GM12878 (cell line): ENCODE results near the gene MNAT1. TPM values are rescaled to one million over a fixed set of nuclear protein-coding genes. Genes with fewer than 3 reads are reported as not detected.

Experiments
- ATAC-seq: fragments of 200-7000 bp; cut with Tn5 transposase; 3 replicates; pipeline ENCODE4 v1.9.1; 2020; ENCODE audit warnings: mild to moderate bottlenecking, moderate library complexity
- BruUV-seq: library from RNA; stranded (reverse); fragments of 400-500 nt; replicated peaks from 2 replicates; lab custom pipeline; 2021; lab: Mats Ljungman, UMichigan
- CTCF ChIA-PET: fragments of 300-600 bp; sonication (Branson Sonifier 250); formaldehyde crosslinking; extraction: SDS; loops from one replicate; lab custom pipeline; 2021; ENCODE audit warnings: inconsistent platforms; lab: Yijun Ruan, JAX
- POLR2A ChIA-PET: fragments of 350-600 bp; formaldehyde crosslinking; extraction: SDS; loops from one replicate; lab custom pipeline; 2021; ENCODE audit warnings: inconsistent platforms; lab: Charles Lee
- RAD21 ChIA-PET: fragments of 300-600 bp; sonication (Branson Sonifier 250); formaldehyde crosslinking; loops from one replicate; lab custom pipeline; 2023; ENCODE audit warnings: antibody characterized with exemption; ENCODE audit not compliant: unreplicated experiment; lab: Charles Lee
- SMC1A ChIA-PET: fragments of 300-600 bp; sonication (Branson Sonifier 250); formaldehyde crosslinking; loops from one replicate; lab custom pipeline; 2023; ENCODE audit not compliant: unreplicated experiment, uncharacterized antibody; lab: Charles Lee
- DNase-seq: peaks from one replicate; pipeline ENCODE4 v3.0.0-alpha.2; 2011; ENCODE audit warnings: low read depth, low spot score
- FAIRE-seq: peaks from 3 replicates; lab custom pipeline; 2011; peaks lifted over from hg19 to GRCh38; lab: Jason Lieb, UNC
- H2AFZ ChIP-seq: 2 replicates; pipeline ENCODE4 v1.6.0; 2011; ENCODE audit warnings: low read depth, low read length, control low read depth; ENCODE audit not compliant: control insufficient read depth
- H3K27ac ChIP-seq: 2 replicates; pipeline ENCODE4 v1.5.1; 2011; ENCODE audit warnings: control low read depth; ENCODE audit not compliant: control insufficient read depth, insufficient read depth
- H3K27me3 ChIP-seq, 2 experiments: replicated peaks in 1 of 2; 2 replicates each; pipeline versions ENCODE4 v1.6.0 to v1.6.1; 2011; ENCODE audit warnings: low read length in 1 of 2; ENCODE audit not compliant: control insufficient read depth in 2 of 2, insufficient read depth in 2 of 2
- H3K36me3 ChIP-seq, 2 experiments: 2 replicates each; pipeline ENCODE4 v1.5.1; 2011; ENCODE audit warnings: low read length in 1 of 2; ENCODE audit not compliant: control insufficient read depth in 2 of 2, insufficient read depth in 2 of 2
- H3K4me1 ChIP-seq: 2 replicates; pipeline ENCODE4 v1.6.1; 2011; ENCODE audit warnings: mild to moderate bottlenecking, low read length, moderate library complexity, mixed read lengths; ENCODE audit not compliant: control insufficient read depth, insufficient read depth
- H3K4me2 ChIP-seq: 2 replicates; pipeline ENCODE4 v1.6.0; 2011; ENCODE audit warnings: control low read depth; ENCODE audit not compliant: control insufficient read depth, insufficient read depth
- H3K4me3 ChIP-seq: fragments of 200-600 bp; sonication (generic); 2 replicates; pipeline ENCODE4 v1.5.1; 2016
- H3K79me2 ChIP-seq: 2 replicates; pipeline ENCODE4 v1.6.0; 2011; ENCODE audit warnings: low read length; ENCODE audit not compliant: control insufficient read depth, insufficient read depth
- H3K9ac ChIP-seq: 2 replicates; pipeline ENCODE4 v1.8.0; 2011; ENCODE audit warnings: low read length, control low read depth, mixed read lengths; ENCODE audit not compliant: control insufficient read depth, insufficient read depth
- H3K9me3 ChIP-seq: replicated peaks from 3 replicates; pipeline ENCODE4 v1.5.1; 2011; ENCODE audit warnings: mild to moderate bottlenecking, low read length; ENCODE audit not compliant: control insufficient read depth, insufficient read depth
- H4K20me1 ChIP-seq: 2 replicates; pipeline ENCODE4 v1.6.0; 2011; ENCODE audit not compliant: control insufficient read depth, insufficient read depth
- BHLHE40 ChIP-seq, 2 experiments: fragments of 450-650 bp in 1 of 2; IDR thresholded peaks; 2 replicates each; pipeline ENCODE4 v1.6.1; 2011 to 2017; ENCODE audit warnings: low read depth in 2 of 2, borderline replicate concordance in 1 of 2, improper control_type of control experiment in 1 of 2, low read length in 1 of 2, mild to moderate bottlenecking in 1 of 2
- EED ChIP-seq: sonication (generic); IDR thresholded peaks from 2 replicates; pipeline ENCODE4 v1.6.1; 2016; ENCODE audit warnings: antibody characterized with exemption, low read depth
- EGR1 ChIP-seq, 2 experiments: IDR thresholded peaks; 1 replicate in 1 of 2; 2 replicates in 1 of 2; pipeline ENCODE4 v1.6.1; 2011 to 2012; ENCODE audit warnings: low read depth in 2 of 2, low read length in 2 of 2, borderline replicate concordance in 1 of 2, mild to moderate bottlenecking in 1 of 2, moderate library complexity in 1 of 2
- HDAC2 ChIP-seq: fragments of 200-600 bp; sonication (generic); IDR thresholded peaks from 2 replicates; pipeline ENCODE4 v1.6.1; 2017
- KAT2A ChIP-seq: conservative IDR thresholded peaks from 2 replicates; pipeline ENCODE4 v1.6.1; 2011; ENCODE audit warnings: low read depth, low read length; ENCODE audit not compliant: control insufficient read depth
- MTA2 ChIP-seq: fragments of 450-650 bp; IDR thresholded peaks from 2 replicates; pipeline ENCODE4 v1.6.1; 2016; ENCODE audit warnings: low read depth, mild to moderate bottlenecking, moderate library complexity
- NRF1 ChIP-seq: conservative IDR thresholded peaks from 2 replicates; pipeline ENCODE4 v1.6.1; 2011; ENCODE audit warnings: mild to moderate bottlenecking, low read depth, low read length, improper control_type of control experiment
- RBBP5 ChIP-seq: fragments of 200-600 bp; sonication (generic); conservative IDR thresholded peaks from 2 replicates; pipeline ENCODE4 v1.6.1; 2016
- RELB ChIP-seq: fragments of 450-650 bp; IDR thresholded peaks from 2 replicates; pipeline ENCODE4 v1.6.1; 2017; ENCODE audit warnings: low read depth, mild to moderate bottlenecking, moderate library complexity
- SPI1 ChIP-seq: IDR thresholded peaks from 2 replicates; pipeline ENCODE4 v1.6.1; 2011; ENCODE audit warnings: low read depth, mild to moderate bottlenecking, low read length, moderate library complexity, borderline replicate concordance; ENCODE audit not compliant: insufficient read depth
- TCF12 ChIP-seq: IDR thresholded peaks from 2 replicates; pipeline ENCODE4 v1.6.1; 2011; ENCODE audit warnings: low read depth, mild to moderate bottlenecking, low read length
- YBX1 ChIP-seq: fragments of 450-650 bp; IDR thresholded peaks from 2 replicates; pipeline ENCODE4 v1.6.1; 2016; ENCODE audit warnings: antibody characterized with exemption
- WGBS: methylation state at CpG from one replicate; pipeline ENCODE4 v1.1.6; 2016; ENCODE audit warnings: low lambda C conversion rate; ENCODE audit not compliant: insufficient replicate concordance, insufficient coverage; ENCODE audit errors: missing lambda C conversion rate; 5-methylcytosine and 5-hydroxymethylcytosine counted together
- in situ Hi-C: fragments of 300-500 bp; cut with MboI; formaldehyde crosslinking; loops from 9 replicates; pipeline ENCODE4 v1.14.3; 2018; ENCODE audit warnings: mixed read lengths
- intact Hi-C: fragments of 100-400 bp; cut with micrococcal nuclease; formaldehyde crosslinking; loops from one replicate; pipeline ENCODE4 v1.14.2; 2022; ENCODE audit not compliant: unreplicated experiment
- polyA plus RNA-seq, 11 experiments: library from polyadenylated mRNA; depleted of rRNA in 4 of 11; unstranded in 6 of 11; stranded (reverse) in 5 of 11; fragments of >200 nt; fragmentation: Nextera tagmentation in 4 of 11; fragmentation: Illumina TruSeq in 1 of 11; extraction: Ambion mirVana in 4 of 11; extraction: Trizol in 1 of 11; gene quantifications; 1 replicate in 1 of 11; 2 replicates in 10 of 11; pipeline versions ENCODE4 v1.2.1 to v1.2.3, GENCODE V29; 2011 to 2016; ENCODE audit warnings: inconsistent platforms in 2 of 11, missing spikeins in 2 of 11, low read depth in 1 of 11
- total RNA-seq, 4 experiments: library from RNA; depleted of rRNA in 3 of 4; stranded (reverse); fragments of >200 nt in 3 of 4; fragmentation: Illumina TruSeq in 1 of 4; extraction: Trizol in 1 of 4; gene quantifications; 2 replicates each; pipeline versions ENCODE4 v1.2.1 to v1.2.3, GENCODE V29; 2013 to 2021
- TF ChIP-seq, protein P1 (sequence below): IDR thresholded peaks from 2 replicates; pipeline ENCODE4 v1.6.1; 2012; ENCODE audit warnings: low read depth, low read length, improper control_type of control experiment
- TF ChIP-seq, protein P2 (sequence below), 3 experiments: IDR thresholded peaks in 2 of 3; conservative IDR thresholded peaks in 1 of 3; 2 replicates each; pipeline ENCODE4 v1.5.1; 2011; ENCODE audit warnings: low read depth in 3 of 3, low read length in 3 of 3, mild to moderate bottlenecking in 3 of 3, control low read depth in 2 of 3, moderate library complexity in 2 of 3, inconsistent platforms in 1 of 3, mixed read lengths in 1 of 3; ENCODE audit not compliant: control insufficient read depth in 2 of 3, insufficient read depth in 1 of 3; ENCODE audit errors: extremely low read depth in 1 of 3
- TF ChIP-seq, protein P3 (sequence below): fragments of 450-650 bp; IDR thresholded peaks from 2 replicates; pipeline ENCODE4 v1.6.1; 2014; ENCODE audit warnings: mild to moderate bottlenecking

MNAT1 gene
- total and polyA plus RNA-seq, 10 of the 15 experiments (the other 5 are each of a cell fraction or from before 2014, with no cell fraction given): 26.5 to 67.4 (median 40.8) TPM

DNA sequence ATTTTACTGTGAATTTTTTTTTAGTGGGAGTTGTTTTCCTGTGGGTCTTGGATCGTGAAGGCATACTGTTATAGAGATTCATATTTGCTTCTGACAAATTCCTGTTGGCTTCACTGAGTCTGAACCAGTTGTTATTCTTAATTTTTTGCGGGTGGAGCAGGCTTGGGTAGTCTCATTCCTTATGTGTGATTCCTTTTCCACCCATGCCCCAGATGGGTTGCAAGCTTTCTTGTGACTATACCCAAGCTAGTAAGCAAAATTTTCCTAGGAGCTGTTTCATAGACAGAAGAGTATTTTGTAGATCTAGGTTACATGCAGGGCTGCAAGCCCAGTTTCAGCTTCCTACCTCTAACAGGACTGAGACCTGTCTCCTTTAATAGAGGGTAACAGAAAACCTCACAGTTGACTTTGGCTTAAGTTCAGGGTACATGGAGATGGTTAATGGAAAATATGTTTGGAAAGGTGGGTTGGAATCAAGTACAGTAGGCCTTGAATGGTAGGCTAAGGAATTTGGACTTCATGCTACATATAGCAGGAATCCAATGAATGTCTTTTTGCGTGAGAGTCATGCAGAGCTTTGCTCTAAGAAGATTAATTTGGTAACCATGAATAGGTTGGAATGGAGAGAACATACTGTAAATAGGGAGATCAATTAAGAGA is 217.3 kb downstream of the MNAT1 start:
- Histone ChIP-seq H3K9me3 (no peaks in the 10 kb centered on the region; the same call in 1 of the 3 replicates), H3K4me2 (no peak overlapping the region), H3K79me2 (no peaks in the 10 kb centered on the region), H3K36me3 (no peaks in the 10 kb centered on the region), H3K4me1 (no peaks in the 10 kb centered on the region), H4K20me1 (no peaks in the 10 kb centered on the region), H3K27me3 (no peaks in the 10 kb centered on the region), H2AFZ (no peak overlapping the region), H3K9ac (no peak overlapping the region), H3K27ac (no peak overlapping the region), H3K4me3 (no peak overlapping the region)
- DNase-seq (no peak), FAIRE-seq (no peak), ATAC-seq (no peak)
- CTCF ChIA-PET: interaction anchor here (0.7 kb wide), 1 partner anchor 30 kb away, joined by 3 read pairs; no protein-coding TSS in a partner anchor
- intact Hi-C loops: no loop called here
- in situ Hi-C loops: no loop called here
- RAD21 ChIA-PET: no interaction called here
- TF ChIP-seq, protein P1, sequence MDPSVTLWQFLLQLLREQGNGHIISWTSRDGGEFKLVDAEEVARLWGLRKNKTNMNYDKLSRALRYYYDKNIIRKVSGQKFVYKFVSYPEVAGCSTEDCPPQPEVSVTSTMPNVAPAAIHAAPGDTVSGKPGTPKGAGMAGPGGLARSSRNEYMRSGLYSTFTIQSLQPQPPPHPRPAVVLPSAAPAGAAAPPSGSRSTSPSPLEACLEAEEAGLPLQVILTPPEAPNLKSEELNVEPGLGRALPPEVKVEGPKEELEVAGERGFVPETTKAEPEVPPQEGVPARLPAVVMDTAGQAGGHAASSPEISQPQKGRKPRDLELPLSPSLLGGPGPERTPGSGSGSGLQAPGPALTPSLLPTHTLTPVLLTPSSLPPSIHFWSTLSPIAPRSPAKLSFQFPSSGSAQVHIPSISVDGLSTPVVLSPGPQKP: no peak
- TF ChIP-seq HDAC2: no peak
- TF ChIP-seq YBX1: no peak
- no peak for TF ChIP-seq KAT2A
- TF ChIP-seq SPI1: no peak
- no peak for TF ChIP-seq RBBP5
- no peak for TF ChIP-seq TCF12
- TF ChIP-seq EGR1 (IDR thresholded peaks at IDR 0.05; ENCODE audit: borderline replicate concordance in 1 of 2, low read depth in 2 of 2, low read length in 2 of 2): no peak
- TF ChIP-seq, protein P2, sequence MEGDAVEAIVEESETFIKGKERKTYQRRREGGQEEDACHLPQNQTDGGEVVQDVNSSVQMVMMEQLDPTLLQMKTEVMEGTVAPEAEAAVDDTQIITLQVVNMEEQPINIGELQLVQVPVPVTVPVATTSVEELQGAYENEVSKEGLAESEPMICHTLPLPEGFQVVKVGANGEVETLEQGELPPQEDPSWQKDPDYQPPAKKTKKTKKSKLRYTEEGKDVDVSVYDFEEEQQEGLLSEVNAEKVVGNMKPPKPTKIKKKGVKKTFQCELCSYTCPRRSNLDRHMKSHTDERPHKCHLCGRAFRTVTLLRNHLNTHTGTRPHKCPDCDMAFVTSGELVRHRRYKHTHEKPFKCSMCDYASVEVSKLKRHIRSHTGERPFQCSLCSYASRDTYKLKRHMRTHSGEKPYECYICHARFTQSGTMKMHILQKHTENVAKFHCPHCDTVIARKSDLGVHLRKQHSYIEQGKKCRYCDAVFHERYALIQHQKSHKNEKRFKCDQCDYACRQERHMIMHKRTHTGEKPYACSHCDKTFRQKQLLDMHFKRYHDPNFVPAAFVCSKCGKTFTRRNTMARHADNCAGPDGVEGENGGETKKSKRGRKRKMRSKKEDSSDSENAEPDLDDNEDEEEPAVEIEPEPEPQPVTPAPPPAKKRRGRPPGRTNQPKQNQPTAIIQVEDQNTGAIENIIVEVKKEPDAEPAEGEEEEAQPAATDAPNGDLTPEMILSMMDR (IDR thresholded peaks at IDR 0.05 in 2 of 3, conservative IDR thresholded peaks at IDR 0.05 in 1 of 3; ENCODE audit: control insufficient read depth in 2 of 3, extremely low read depth in 1 of 3, insufficient read depth in 1 of 3, low read depth in 3 of 3, low read length in 3 of 3): no peak
- TF ChIP-seq RELB: no peak
- TF ChIP-seq EED: no peak
- TF ChIP-seq BHLHE40 (IDR thresholded peaks at IDR 0.05; ENCODE audit: borderline replicate concordance in 1 of 2, low read depth in 2 of 2, low read length in 1 of 2): no peak
- TF ChIP-seq MTA2: no peak
- TF ChIP-seq, protein P3, sequence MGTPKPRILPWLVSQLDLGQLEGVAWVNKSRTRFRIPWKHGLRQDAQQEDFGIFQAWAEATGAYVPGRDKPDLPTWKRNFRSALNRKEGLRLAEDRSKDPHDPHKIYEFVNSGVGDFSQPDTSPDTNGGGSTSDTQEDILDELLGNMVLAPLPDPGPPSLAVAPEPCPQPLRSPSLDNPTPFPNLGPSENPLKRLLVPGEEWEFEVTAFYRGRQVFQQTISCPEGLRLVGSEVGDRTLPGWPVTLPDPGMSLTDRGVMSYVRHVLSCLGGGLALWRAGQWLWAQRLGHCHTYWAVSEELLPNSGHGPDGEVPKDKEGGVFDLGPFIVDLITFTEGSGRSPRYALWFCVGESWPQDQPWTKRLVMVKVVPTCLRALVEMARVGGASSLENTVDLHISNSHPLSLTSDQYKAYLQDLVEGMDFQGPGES: no peak
- no peak for TF ChIP-seq NRF1
- SMC1A ChIA-PET: interaction anchor here (1.0 kb wide), 1 partner anchor 9 kb away, joined by 3 read pairs; no protein-coding TSS in a partner anchor
- WGBS: 60% methylated on average over 3 of the region's 3 CpGs
- no TSS peak for BruUV-seq
- POLR2A ChIA-PET: interaction anchor here (0.7 kb wide), 1 partner anchor 133 kb away, joined by 3 read pairs; no protein-coding TSS in a partner anchor
